GM18951 (cell line): ENCODE data around the gene C16orf92.

Source experiments
- POLR2A ChIP-seq: IDR thresholded peaks from 4 replicates; pipeline ENCODE4 v1.6.1; 2011; ENCODE audit warnings: mild to moderate bottlenecking; ENCODE audit not compliant: insufficient read length, insufficient read depth; ENCODE audit errors: extremely low read depth
- in situ Hi-C: fragments of 300-500 bp; cut with MboI; formaldehyde crosslinking; loops from one replicate; pipeline ENCODE4 v1.12.0; 2022; ENCODE audit warnings: low sequenced_read_pairs, mixed read lengths, inconsistent platforms; ENCODE audit not compliant: unreplicated experiment

The C16orf92 gene

GRCh38 chr16:30053376-30054015, 30.5 kb downstream of the C16orf92 start:
- in situ Hi-C loops = no loop called here
- TF ChIP-seq POLR2A = no peak

- TF ChIP-seq POLR2A = no peak
- in situ Hi-C loops = no loop called here
These were observed 31.5 kb downstream of the C16orf92 start for GRCh38 chr16:30054451-30054850.

GRCh38 chr16:30054959-30055553, 32.1 kb downstream of the C16orf92 start:
- in situ Hi-C loops = no loop called here
- no peak for TF ChIP-seq POLR2A

GRCh38 chr16:30060346-30060745, 37.3 kb downstream of the C16orf92 start:
- in situ Hi-C loops = no loop called here
- TF ChIP-seq POLR2A = no peak

GRCh38 chr16:30060836-30061554, 38.0 kb downstream of the C16orf92 start:
- in situ Hi-C loops = no loop called here
- TF ChIP-seq POLR2A = no peak

GRCh38 chr16:30063278-30063892, 40.4 kb downstream of the C16orf92 start:
- TF ChIP-seq POLR2A = no peak
- in situ Hi-C loops = no loop called here

GRCh38 chr16:30063893-30064728, 41.1 kb downstream of the C16orf92 start:
- in situ Hi-C loops = no loop called here
- TF ChIP-seq POLR2A = peak; percentile 73

GRCh38 chr16:30064729-30065101, 41.7 kb downstream of the C16orf92 start:
- TF ChIP-seq POLR2A = no peak
- in situ Hi-C loops = no loop called here

- in situ Hi-C loops = no loop called here
- peak; percentile 86 for TF ChIP-seq POLR2A
These were observed 42.3 kb downstream of the C16orf92 start, which contains the start of gene ALDOA for GRCh38 chr16:30065102-30065942. TSS of gene ALDOA (plus strand) at chr16:30065760. CDS start at chr16:30066898, 1,138 bp downstream.

GRCh38 chr16:30065943-30066760, 43.2 kb downstream of the C16orf92 start:
- in situ Hi-C loops = no loop called here
- TF ChIP-seq POLR2A = no peak

GRCh38 chr16:30066761-30067583, 44.0 kb downstream of the C16orf92 start:
- in situ Hi-C loops = no loop called here
- TF ChIP-seq POLR2A = no peak

- in situ Hi-C loops = no loop called here
- TF ChIP-seq POLR2A = no peak
These were observed 44.6 kb downstream of the C16orf92 start for GRCh38 chr16:30067584-30067916.
